ENCODE results near the gene TSHZ2. TPM values are rescaled to one million over a fixed set of nuclear protein-coding genes. Genes with fewer than 3 reads are reported as not detected.

TSHZ2 gene
- polyA plus RNA-seq, 1 donor from 2014 or later: 4.6 TPM

GRCh38 chr20:53238121-53238660 lies 266.0 kb downstream of the TSHZ2 start:
- no peaks in the 10 kb centered on the region for H3K9me2 ChIP-seq (ENCODE audit: insufficient read depth, low read length)
- TF ChIP-seq REST (IDR thresholded peaks at IDR 0.05; ENCODE audit: borderline replicate concordance) (no peak), POLR2AphosphoS5 (IDR thresholded peaks at IDR 0.05) (no peak), EP300 (conservative IDR thresholded peaks at IDR 0.05; ENCODE audit: poor library complexity, severe bottlenecking) (no peak), MXI1 (conservative IDR thresholded peaks at IDR 0.05; ENCODE audit: poor library complexity, severe bottlenecking) (no peak), SMC3 (conservative IDR thresholded peaks at IDR 0.05; ENCODE audit: poor library complexity) (no peak)
- no peaks in the 10 kb centered on the region for H3F3A ChIP-seq (ENCODE audit: insufficient read depth, low read length, poor library complexity, severe bottlenecking)
- H3K79me2 ChIP-seq (replicated peaks; ENCODE audit: insufficient read depth, low read length): no peaks in the 10 kb centered on the region
- H3K27ac ChIP-seq (ENCODE audit: low read length): no peak overlapping the region
- H4K20me1 ChIP-seq (ENCODE audit: insufficient read depth): no peaks in the 10 kb centered on the region
- no peak overlapping the region for H3K4me2 ChIP-seq (ENCODE audit: low read length)
- no peaks in the 10 kb centered on the region for H3K9me3 ChIP-seq (ENCODE audit: low read length)
- H3K27me3 ChIP-seq (ENCODE audit: insufficient read depth, low read depth, low read length): no peaks in the 10 kb centered on the region
- H2AFZ ChIP-seq (ENCODE audit: low read depth, low read length): no peak overlapping the region
- no peaks in the 10 kb centered on the region for H3K36me3 ChIP-seq (ENCODE audit: insufficient read depth, low read length)
- H3K4me3 ChIP-seq (ENCODE audit: low read length): no peak overlapping the region
- H3K9ac ChIP-seq (ENCODE audit: low read length): no peak overlapping the region

GRCh38 chr20:53243152-53243551 lies 271.0 kb downstream of the TSHZ2 start:
- Histone ChIP-seq H3K4me2 (ENCODE audit: low read length) (no peak overlapping the region), H3K9me3 (ENCODE audit: low read length) (no peaks in the 10 kb centered on the region), H3K27me3 (ENCODE audit: insufficient read depth, low read depth, low read length) (no peaks in the 10 kb centered on the region), H2AFZ (ENCODE audit: low read depth, low read length) (no peak overlapping the region), H3F3A (ENCODE audit: insufficient read depth, low read length, poor library complexity, severe bottlenecking) (no peaks in the 10 kb centered on the region), H4K20me1 (ENCODE audit: insufficient read depth) (no peaks in the 10 kb centered on the region), H3K36me3 (ENCODE audit: insufficient read depth, low read length) (no peaks in the 10 kb centered on the region), H3K27ac (ENCODE audit: low read length) (no peak overlapping the region), H3K4me3 (ENCODE audit: low read length) (no peak overlapping the region), H3K9ac (ENCODE audit: low read length) (no peak overlapping the region), H3K79me2 (replicated peaks; ENCODE audit: insufficient read depth, low read length) (no peaks in the 10 kb centered on the region), H3K9me2 (ENCODE audit: insufficient read depth, low read length) (no peaks in the 10 kb centered on the region)
- TF ChIP-seq REST (IDR thresholded peaks at IDR 0.05; ENCODE audit: borderline replicate concordance) (no peak), RAD21 (conservative IDR thresholded peaks at IDR 0.05) (no peak), SMC3 (conservative IDR thresholded peaks at IDR 0.05; ENCODE audit: poor library complexity) (no peak), CTCF (IDR thresholded peaks at IDR 0.05; ENCODE audit: poor library complexity, severe bottlenecking) (no peak), EP300 (conservative IDR thresholded peaks at IDR 0.05; ENCODE audit: poor library complexity, severe bottlenecking) (no peak), POLR2AphosphoS5 (IDR thresholded peaks at IDR 0.05) (no peak), TAF1 (IDR thresholded peaks at IDR 0.05; ENCODE audit: low read depth) (no peak), EZH2 (IDR thresholded peaks at IDR 0.05; ENCODE audit: borderline replicate concordance, insufficient read depth, low read length, poor library complexity, severe bottlenecking) (no peak), MXI1 (conservative IDR thresholded peaks at IDR 0.05; ENCODE audit: poor library complexity, severe bottlenecking) (no peak)
